ENCODE data around the gene CDC42BPA. TPM values are rescaled to one million over a fixed set of nuclear protein-coding genes. Genes with fewer than 3 reads are reported as not detected.
"Not testable (repeated sequence)": the region's sequence is repeated elsewhere in the genome, so short reads cannot be mapped to it uniquely, and the experiment has no call there.

The CDC42BPA gene
- total RNA-seq, 4 donors from 2014 or later = 47.0 to 58.6 (median 54.8) TPM

DNA sequence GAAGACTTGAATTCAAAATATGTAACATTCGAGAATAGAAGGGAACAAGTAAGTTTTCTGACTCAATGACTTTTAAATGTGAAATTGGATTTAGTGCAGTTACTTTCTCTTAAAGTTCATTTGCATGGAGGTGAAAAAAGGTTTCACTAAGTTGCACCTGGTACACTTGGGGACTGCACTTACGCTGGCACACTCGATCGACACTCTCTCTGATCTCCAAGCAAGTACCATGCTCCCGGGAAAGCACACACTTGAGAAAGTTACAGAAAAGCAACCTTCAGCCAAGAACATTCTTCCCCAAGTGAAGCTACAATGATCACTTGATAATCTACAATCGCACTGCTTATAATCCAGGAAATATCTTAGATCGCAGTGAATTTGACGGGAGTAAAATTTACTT is 315.1 kb downstream of the CDC42BPA start:
- Histone ChIP-seq H3K27ac (no peak overlapping the region), H3K4me3 (no peak overlapping the region), H3K36me3 (peaks cover 0 to 64% (median 0%) of the 10 kb centered on the region in 3 donors), H3K27me3 (no peaks in the 10 kb centered on the region), H3K9me3 (peaks cover 0 to 4% (median 0%) of the 10 kb centered on the region in 4 donors), H3K4me1 (no peaks in the 10 kb centered on the region)
- TF ChIP-seq EP300 (IDR thresholded peaks at IDR 0.05) = no peak
- TF ChIP-seq CTCF (IDR thresholded peaks at IDR 0.05) = no peak
- TF ChIP-seq POLR2A (IDR thresholded peaks at IDR 0.05) = no peak
- no peak for DNase-seq (ENCODE audit: low spot score in 2 of 2)
- WGBS, 2 donors = 95 to 98% methylated on average over 8 of the region's 8 CpGs

GRCh38 chr1:227002531-227003049 is 315.7 kb downstream of the CDC42BPA start:
- Histone ChIP-seq H3K27me3 (no peaks in the 10 kb centered on the region), H3K27ac (no peak overlapping the region), H3K9me3 (peaks cover 0 to 4% (median 0%) of the 10 kb centered on the region in 4 donors), H3K36me3 (peaks cover 0 to 64% (median 0%) of the 10 kb centered on the region in 3 donors), H3K4me1 (no peaks in the 10 kb centered on the region), H3K4me3 (no peak overlapping the region)
- no peak for DNase-seq (ENCODE audit: low spot score in 2 of 2)
- no peak for TF ChIP-seq EP300 (IDR thresholded peaks at IDR 0.05)
- TF ChIP-seq CTCF (IDR thresholded peaks at IDR 0.05) = no peak
- TF ChIP-seq POLR2A (IDR thresholded peaks at IDR 0.05) = no peak
- WGBS, 2 donors = 55 to 77% methylated on average over 3 of the region's 3 CpGs

DNA sequence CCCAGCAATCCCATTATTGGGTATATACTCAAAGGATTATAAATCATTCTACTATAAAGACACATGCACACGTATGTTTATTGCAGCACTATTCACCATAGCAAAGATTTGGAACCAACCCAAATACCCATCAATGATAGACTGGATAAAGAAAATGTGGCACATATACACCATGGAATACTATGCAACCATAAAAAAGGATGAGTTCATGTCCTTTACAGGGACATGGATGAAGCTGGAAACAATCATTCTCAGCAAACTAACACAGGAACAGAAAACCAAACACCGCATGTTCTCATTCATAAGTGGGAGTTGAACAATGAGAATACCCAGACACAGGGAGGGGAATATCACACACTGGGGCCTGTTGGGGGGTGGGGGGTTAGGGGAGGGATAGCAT is 318.7 kb downstream of the CDC42BPA start:
- 100% methylated on average over 2 of the region's 2 CpGs for WGBS, 2 donors
- DNase-seq (ENCODE audit: low spot score in 2 of 2); H3K4me1 ChIP-seq; H3K9me3 ChIP-seq; H3K27me3 ChIP-seq; H3K27ac ChIP-seq; H3K4me3 ChIP-seq: not testable (repeated sequence)
- H3K36me3 ChIP-seq = peaks cover 0 to 54% (median 0%) of the 10 kb centered on the region in 3 donors

- Histone ChIP-seq H3K4me3 (no peak overlapping the region), H3K4me1 (peaks cover 0 to 19% (median 6%) of the 10 kb centered on the region in 4 donors), H3K27ac (peak overlapping the region in 2 of 4 donors; percentile 72 to 84), H3K27me3 (no peaks in the 10 kb centered on the region), H3K9me3 (peaks cover 0 to 4% (median 0%) of the 10 kb centered on the region in 4 donors), H3K36me3 (peaks cover 0 to 21% (median 0%) of the 10 kb centered on the region in 3 donors)
- no peak for TF ChIP-seq EP300 (IDR thresholded peaks at IDR 0.05)
- TF ChIP-seq CTCF (IDR thresholded peaks at IDR 0.05) = no peak
- no peak for TF ChIP-seq POLR2A (IDR thresholded peaks at IDR 0.05)
- DNase-seq (ENCODE audit: low spot score in 2 of 2) = no peak
- WGBS, 2 donors = 75 to 87% methylated on average over 13 of the region's 13 CpGs
Observed at GRCh38 chr1:226995365-226996332, 322.6 kb downstream of the CDC42BPA start.

- Histone ChIP-seq H3K4me3 (no peak overlapping the region), H3K4me1 (peaks cover 0 to 19% (median 9%) of the 10 kb centered on the region in 4 donors), H3K36me3 (peaks cover 0 to 17% (median 0%) of the 10 kb centered on the region in 3 donors), H3K9me3 (peaks cover 0 to 4% (median 0%) of the 10 kb centered on the region in 4 donors), H3K27me3 (no peaks in the 10 kb centered on the region), H3K27ac (peak overlapping the region; percentile 17 to 84 (median 59))
- DNase-seq (ENCODE audit: low spot score in 2 of 2) = no peak
- 55 to 62% methylated on average over 12 to 18 of the region's 18 CpGs for WGBS, 2 donors
- TF ChIP-seq EP300 (IDR thresholded peaks at IDR 0.05) (no peak), CTCF (IDR thresholded peaks at IDR 0.05) (no peak), POLR2A (IDR thresholded peaks at IDR 0.05) (no peak)
Observed at GRCh38 chr1:226994586-226995364, 323.5 kb downstream of the CDC42BPA start.
